Cardiac muscle cell (in vitro differentiated cells and primary cell): ENCODE results near the gene SMYD2. TPM values are rescaled to one million over a fixed set of nuclear protein-coding genes. Genes with fewer than 3 reads are reported as not detected.

Experiments
- DNase-seq, 2 donors: peaks; one replicate each; pipeline versions ENCODE4 v3.0.0 to v3.0.0-alpha.2; 2010 to 2017; ENCODE audit warnings: low read depth in 1 of 2, low spot score in 1 of 2
- H3K27ac ChIP-seq: fragments of 200-600 bp; sonication (generic); 2 replicates; pipeline ENCODE4 v1.5.1; 2016
- H3K27me3 ChIP-seq: fragments of 200-600 bp; sonication (generic); 2 replicates; pipeline ENCODE4 v1.6.0; 2016; ENCODE audit warnings: control low read depth
- H3K36me3 ChIP-seq: fragments of 200-600 bp; sonication (generic); 2 replicates; pipeline ENCODE4 v1.5.1; 2016; ENCODE audit warnings: control low read depth
- H3K4me1 ChIP-seq: fragments of 200-600 bp; sonication (generic); 2 replicates; pipeline ENCODE4 v1.8.1; 2017; ENCODE audit warnings: low read depth, mild to moderate bottlenecking, mixed run types
- H3K4me3 ChIP-seq: fragments of 200-600 bp; sonication (generic); 2 replicates; pipeline ENCODE4 v1.5.1; 2016; ENCODE audit warnings: mild to moderate bottlenecking
- H3K9me3 ChIP-seq: fragments of 200-600 bp; sonication (generic); 2 replicates; pipeline ENCODE4 v1.5.1; 2017; ENCODE audit warnings: low read depth, mild to moderate bottlenecking, control low read depth
- polyA plus RNA-seq: library from polyadenylated mRNA; unstranded; fragments of >200 nt; fragmentation: Nextera tagmentation; extraction: Ambion mirVana; gene quantifications from 2 replicates; pipeline ENCODE4 v1.2.1, GENCODE V29; 2016
- total RNA-seq: library from RNA; depleted of rRNA; stranded (reverse); fragments of >200 nt; gene quantifications from 2 replicates; pipeline ENCODE4 v1.2.3, GENCODE V29; 2016
- TF ChIP-seq, protein P1 (sequence below): IDR thresholded peaks from 2 replicates; pipeline ENCODE4 v1.5.1; 2012; ENCODE audit warnings: low read depth, mild to moderate bottlenecking, low read length

Gene SMYD2
- total and polyA plus RNA-seq, 2 experiments from 2014 or later, result 41.8 to 65.7 TPM

DNA sequence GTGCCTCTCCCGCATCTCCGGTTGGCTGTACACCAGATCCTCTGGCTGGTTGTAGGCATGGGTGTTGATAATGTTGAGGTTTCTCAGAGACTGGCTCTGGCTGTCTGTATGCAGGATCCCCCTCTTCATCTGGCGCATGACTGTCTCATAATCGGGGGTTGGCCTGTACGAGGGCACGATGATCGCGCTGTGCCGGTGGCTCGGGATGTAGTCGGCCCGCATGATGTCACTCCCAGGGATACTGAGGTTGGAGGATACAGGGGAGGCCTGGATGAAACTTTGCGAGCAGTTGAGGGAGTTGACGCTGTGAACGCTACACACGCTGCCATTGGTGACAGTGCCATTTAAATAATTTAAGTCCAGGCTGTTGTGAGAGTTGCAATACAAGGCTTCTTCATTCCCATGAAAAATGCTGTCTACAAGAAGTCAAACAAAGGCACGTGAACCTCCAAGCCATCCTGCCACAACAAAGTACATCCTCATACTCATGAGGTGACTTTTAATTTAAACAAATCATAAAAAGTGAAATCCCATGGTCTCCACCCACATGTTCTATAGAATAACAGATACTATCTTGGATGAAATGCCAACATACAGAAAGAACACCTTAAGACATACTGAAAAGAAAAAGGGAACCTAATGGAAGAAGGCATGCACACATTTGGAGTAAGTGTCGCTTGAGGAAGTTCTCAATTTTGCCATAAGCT is 103.6 kb downstream of the SMYD2 start:
- H3K36me3 ChIP-seq, result peaks cover 6% of the 10 kb centered on the region

DNA sequence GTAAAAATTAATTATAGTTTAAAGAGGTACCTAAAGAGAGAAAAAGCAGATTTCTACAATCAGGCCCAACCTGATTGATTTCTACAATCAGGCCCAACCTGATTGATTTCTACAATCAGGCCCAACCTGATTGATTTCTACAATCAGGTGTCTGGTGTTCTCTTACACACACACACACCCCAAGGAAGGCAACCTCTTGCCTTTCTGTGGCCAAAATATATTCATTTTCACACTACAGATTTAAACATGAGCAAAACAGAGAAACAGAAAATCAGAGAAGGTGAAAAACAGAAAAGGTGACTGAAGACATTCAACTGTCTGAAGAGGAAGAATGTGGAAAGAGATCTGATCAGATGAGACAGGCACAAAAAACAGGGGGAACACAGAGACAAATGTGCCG is 104.5 kb downstream of the SMYD2 start:
- peaks cover 6% of the 10 kb centered on the region for H3K36me3 ChIP-seq
- H3K9me3 ChIP-seq, result no peaks in the 10 kb centered on the region
- H3K27ac ChIP-seq, result no peak overlapping the region
- no peaks in the 10 kb centered on the region for H3K27me3 ChIP-seq
- no peaks in the 10 kb centered on the region for H3K4me1 ChIP-seq
- H3K4me3 ChIP-seq, result no peak overlapping the region
- DNase-seq, result no peak
- TF ChIP-seq, protein P1, sequence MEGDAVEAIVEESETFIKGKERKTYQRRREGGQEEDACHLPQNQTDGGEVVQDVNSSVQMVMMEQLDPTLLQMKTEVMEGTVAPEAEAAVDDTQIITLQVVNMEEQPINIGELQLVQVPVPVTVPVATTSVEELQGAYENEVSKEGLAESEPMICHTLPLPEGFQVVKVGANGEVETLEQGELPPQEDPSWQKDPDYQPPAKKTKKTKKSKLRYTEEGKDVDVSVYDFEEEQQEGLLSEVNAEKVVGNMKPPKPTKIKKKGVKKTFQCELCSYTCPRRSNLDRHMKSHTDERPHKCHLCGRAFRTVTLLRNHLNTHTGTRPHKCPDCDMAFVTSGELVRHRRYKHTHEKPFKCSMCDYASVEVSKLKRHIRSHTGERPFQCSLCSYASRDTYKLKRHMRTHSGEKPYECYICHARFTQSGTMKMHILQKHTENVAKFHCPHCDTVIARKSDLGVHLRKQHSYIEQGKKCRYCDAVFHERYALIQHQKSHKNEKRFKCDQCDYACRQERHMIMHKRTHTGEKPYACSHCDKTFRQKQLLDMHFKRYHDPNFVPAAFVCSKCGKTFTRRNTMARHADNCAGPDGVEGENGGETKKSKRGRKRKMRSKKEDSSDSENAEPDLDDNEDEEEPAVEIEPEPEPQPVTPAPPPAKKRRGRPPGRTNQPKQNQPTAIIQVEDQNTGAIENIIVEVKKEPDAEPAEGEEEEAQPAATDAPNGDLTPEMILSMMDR, result no peak

More for the DNA sequence above, 103.6 kb downstream of the SMYD2 start:
- H3K27me3 ChIP-seq, result no peaks in the 10 kb centered on the region
- no peak overlapping the region for H3K4me3 ChIP-seq
- TF ChIP-seq, protein P1, result no peak
- DNase-seq, result no peak
- H3K4me1 ChIP-seq, result no peaks in the 10 kb centered on the region
- no peaks in the 10 kb centered on the region for H3K9me3 ChIP-seq
- H3K27ac ChIP-seq, result no peak overlapping the region

DNA sequence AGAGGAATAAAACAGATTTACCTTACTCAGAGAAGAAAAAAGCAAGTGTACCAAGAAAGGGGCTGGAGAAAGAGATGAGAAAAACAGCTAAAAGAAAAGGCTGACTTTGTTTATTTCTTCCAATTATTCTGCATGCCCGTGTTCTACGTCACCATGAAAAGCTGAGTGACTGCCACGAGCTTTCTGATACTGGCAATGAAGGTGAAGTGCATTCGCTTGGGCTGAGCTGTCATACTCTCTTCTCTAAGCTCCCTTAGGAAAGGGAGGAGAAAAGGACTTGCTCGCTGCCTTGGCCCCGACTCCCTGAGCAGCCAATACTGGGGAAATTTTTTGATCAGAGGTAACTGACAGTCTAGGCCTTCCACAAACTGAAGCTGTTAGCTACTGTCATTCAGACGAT is 105.4 kb downstream of the SMYD2 start:
- DNase-seq, result no peak
- Histone ChIP-seq H3K27ac (no peak overlapping the region), H3K36me3 (peaks cover 6% of the 10 kb centered on the region), H3K4me1 (no peaks in the 10 kb centered on the region), H3K27me3 (no peaks in the 10 kb centered on the region), H3K4me3 (no peak overlapping the region), H3K9me3 (no peaks in the 10 kb centered on the region)
- TF ChIP-seq, protein P1, result no peak
